Activated CD8-positive, alpha-beta memory T cell treated with anti-CD3 and anti-CD28 coated beads for 4 hours (primary cell): Measurements from ENCODE around the gene ATG2A.

ENCODE experiments used
- DNase-seq, 2 donors: peaks; one replicate each; pipeline ENCODE4 v3.0.0-alpha.2; 2020; ENCODE audit warnings: low read depth in 2 of 2

ATG2A gene

GRCh38 chr11:64916775-64917662 is at the start of gene ATG2A:
Gene ATG2A (minus strand): TSS chr11:64917209. CDS start chr11:64917135, 74 bp downstream.
- peak; percentile 97 to 98 for DNase-seq

- no peak for DNase-seq
Observed at GRCh38 chr11:64963072-64963631, 46.1 kb upstream of the ATG2A start.

- no peak for DNase-seq
Observed at GRCh38 chr11:64960719-64961118, 43.7 kb upstream of the ATG2A start.

- no peak for DNase-seq
Observed at GRCh38 chr11:64959498-64959897, 42.5 kb upstream of the ATG2A start.

GRCh38 chr11:64954201-64954600 is 37.2 kb upstream of the ATG2A start:
- no peak for DNase-seq

GRCh38 chr11:64951529-64951928 is 34.5 kb upstream of the ATG2A start:
- DNase-seq, result no peak

GRCh38 chr11:64947208-64947814 is 30.3 kb upstream of the ATG2A start:
- DNase-seq, result no peak

GRCh38 chr11:64936539-64936938 is 19.5 kb upstream of the ATG2A start:
- no peak for DNase-seq

- no peak for DNase-seq
Observed at GRCh38 chr11:64935359-64936081, 18.5 kb upstream of the ATG2A start, which contains the start of gene GPHA2. Gene GPHA2 (minus strand): TSS chr11:64935893. CDS start chr11:64935460, 433 bp downstream.

- DNase-seq, result no peak
Observed at GRCh38 chr11:64934682-64935358, 17.8 kb upstream of the ATG2A start.

GRCh38 chr11:64933935-64934681 is 17.1 kb upstream of the ATG2A start:
- DNase-seq, result no peak

- DNase-seq, result no peak
Observed at GRCh38 chr11:64933213-64933934, 16.4 kb upstream of the ATG2A start.

GRCh38 chr11:64932324-64932723 is 15.3 kb upstream of the ATG2A start:
- no peak for DNase-seq

GRCh38 chr11:64931290-64931689 is 14.3 kb upstream of the ATG2A start:
- no peak for DNase-seq

- no peak for DNase-seq
Observed at GRCh38 chr11:64930340-64930739, 13.3 kb upstream of the ATG2A start.

- DNase-seq, result no peak
Observed at GRCh38 chr11:64929625-64930024, 12.6 kb upstream of the ATG2A start.

GRCh38 chr11:64928957-64929356 is 11.9 kb upstream of the ATG2A start:
- DNase-seq, result no peak

- no peak for DNase-seq
Observed at GRCh38 chr11:64926689-64927088, 9.7 kb upstream of the ATG2A start.

GRCh38 chr11:64925536-64926436 is 8.8 kb upstream of the ATG2A start:
- DNase-seq, result no peak
